SK-N-SH (cell line): Measurements from ENCODE around the gene IGSF9B. TPM values are rescaled to one million over a fixed set of nuclear protein-coding genes. Genes with fewer than 3 reads are reported as not detected.

ENCODE experiments used
- CTCF ChIA-PET: fragments of 300-600, 350-600 bp; formaldehyde crosslinking; extraction: SDS; loops from one replicate; lab custom pipeline; 2021; lab: Yijun Ruan, JAX
- POLR2A ChIA-PET: fragments of 350-600 bp; sonication (Branson Sonifier 250); formaldehyde crosslinking; extraction: SDS; loops from one replicate; lab custom pipeline; 2020; ENCODE audit warnings: antibody characterized with exemption, inconsistent platforms; lab: Yijun Ruan, JAX
- DNase-seq: peaks from one replicate; pipeline ENCODE4 v3.0.0; 2012
- H2AFZ ChIP-seq: fragments of 200-600 bp; sonication (generic); 2 replicates; pipeline ENCODE4 v1.8.1; 2016; ENCODE audit warnings: antibody characterized with exemption, mild to moderate bottlenecking, low read depth
- H3F3A ChIP-seq: fragments of 200-600 bp; sonication (generic); replicated peaks from 2 replicates; pipeline ENCODE3; 2016; ENCODE audit warnings: antibody characterized with exemption, mild to moderate bottlenecking; ENCODE audit not compliant: insufficient read depth
- H3K27ac ChIP-seq, 2 experiments: fragments of 200-500 bp in 1 of 2; fragments of 200-600 bp in 1 of 2; sonication (Bioruptor generic) in 1 of 2; sonication (generic), shearing (Covaris generic) in 1 of 2; 2 replicates each; pipeline versions ENCODE4 v1.5.1 to v1.6.1; 2014 to 2016; ENCODE audit warnings: low read depth in 2 of 2, inconsistent platforms in 1 of 2, low read length in 1 of 2, mild to moderate bottlenecking in 1 of 2, mixed read lengths in 1 of 2
- H3K27me3 ChIP-seq: fragments of 200-600 bp; sonication (generic), shearing (Covaris generic); 2 replicates; pipeline ENCODE4 v1.6.1; 2016; ENCODE audit warnings: mixed run types; ENCODE audit not compliant: insufficient read depth
- H3K36me3 ChIP-seq, 2 experiments: fragments of 200-500 bp in 1 of 2; fragments of 200-600 bp in 1 of 2; sonication (Bioruptor generic) in 1 of 2; sonication (generic) in 1 of 2; replicated peaks in 1 of 2; 2 replicates each; pipeline versions ENCODE3 to v1.5.1; 2014 to 2016; ENCODE audit warnings: low read length in 1 of 2, mild to moderate bottlenecking in 1 of 2; ENCODE audit not compliant: insufficient read depth in 2 of 2, control insufficient read depth in 1 of 2
- H3K4me1 ChIP-seq, 2 experiments: fragments of 200-500 bp in 1 of 2; fragments of 200-600 bp in 1 of 2; sonication (Bioruptor generic) in 1 of 2; sonication (generic), shearing (Covaris generic) in 1 of 2; 2 replicates each; pipeline versions ENCODE4 v1.5.1 to v1.6.1; 2014 to 2016; ENCODE audit warnings: low read depth in 1 of 2, low read length in 1 of 2, mixed run types in 1 of 2; ENCODE audit not compliant: insufficient read depth in 2 of 2, control insufficient read depth in 1 of 2
- H3K4me2 ChIP-seq: fragments of 200-600 bp; sonication (generic), shearing (Covaris generic); 2 replicates; pipeline ENCODE4 v1.6.1; 2017; ENCODE audit warnings: mixed run types
- H3K4me3 ChIP-seq, 2 experiments: fragments of 200-500 bp in 1 of 2; fragments of 200-600 bp in 1 of 2; sonication (Bioruptor generic) in 1 of 2; sonication (generic), shearing (Covaris generic) in 1 of 2; 2 replicates each; pipeline versions ENCODE4 v1.5.1 to v1.8.1; 2014 to 2016; ENCODE audit warnings: low read depth in 2 of 2, inconsistent platforms in 1 of 2, low read length in 1 of 2, mild to moderate bottlenecking in 1 of 2, mixed read lengths in 1 of 2, moderate library complexity in 1 of 2
- H3K79me2 ChIP-seq: fragments of 200-600 bp; sonication (generic); 2 replicates; pipeline ENCODE4 v1.8.1; 2017; ENCODE audit warnings: mild to moderate bottlenecking; ENCODE audit not compliant: insufficient read depth
- H3K9ac ChIP-seq: fragments of 200-600 bp; sonication (generic); 2 replicates; pipeline ENCODE4 v1.6.1; 2017; ENCODE audit warnings: mixed run types
- H3K9me2 ChIP-seq: fragments of 200-600 bp; sonication (generic); 2 replicates; pipeline ENCODE4 v1.6.1; 2017; ENCODE audit warnings: mixed run types
- H3K9me3 ChIP-seq: fragments of 200-600 bp; sonication (generic); 2 replicates; pipeline ENCODE4 v1.6.1; 2017; ENCODE audit warnings: mixed run types, mild to moderate bottlenecking, moderate library complexity
- H4K20me1 ChIP-seq: fragments of 200-600 bp; sonication (generic); 2 replicates; pipeline ENCODE4 v1.6.1; 2017; ENCODE audit warnings: mild to moderate bottlenecking, mixed run types; ENCODE audit not compliant: insufficient read depth
- CHD2 ChIP-seq: fragments of 150-350 bp; IDR thresholded peaks from 2 replicates; pipeline ENCODE4 v1.6.1; 2018; ENCODE audit warnings: low read length; ENCODE audit not compliant: partially characterized antibody
- EP300 ChIP-seq, 2 experiments: IDR thresholded peaks; 2 replicates each; pipeline versions ENCODE4 v1.4.0 to v1.6.1; 2012; ENCODE audit warnings: borderline replicate concordance in 1 of 2, low read depth in 1 of 2, low read length in 1 of 2
- EZH2phosphoT487 ChIP-seq: fragments of 200-600 bp; sonication (generic); IDR thresholded peaks from 2 replicates; pipeline ENCODE4 v1.6.1; 2017; ENCODE audit warnings: low read depth, mixed run types, mild to moderate bottlenecking, antibody characterized with exemption, moderate library complexity, borderline replicate concordance
- FOSL2 ChIP-seq: IDR thresholded peaks from 2 replicates; pipeline ENCODE4 v1.4.0; 2012; ENCODE audit warnings: low read depth, mild to moderate bottlenecking, moderate library complexity, borderline replicate concordance
- FOXJ3 ChIP-seq: sonication (generic); formaldehyde crosslinking; IDR thresholded peaks from 2 replicates; pipeline ENCODE4 v1.5.1; 2020; ENCODE audit warnings: mild to moderate bottlenecking, missing genetic modification reagents
- GABPA ChIP-seq: IDR thresholded peaks from 2 replicates; pipeline ENCODE4 v1.4.0; 2012; ENCODE audit warnings: low read depth, mild to moderate bottlenecking
- GATA2 ChIP-seq: sonication (generic); formaldehyde crosslinking; IDR thresholded peaks from 2 replicates; pipeline ENCODE4 v1.5.0; 2020; ENCODE audit warnings: mild to moderate bottlenecking, missing genetic modification reagents
- JUND ChIP-seq: IDR thresholded peaks from 2 replicates; pipeline ENCODE4 v1.4.0; 2012
- MXI1 ChIP-seq: IDR thresholded peaks from 2 replicates; pipeline ENCODE4 v1.6.1; 2012; ENCODE audit warnings: mild to moderate bottlenecking, low read depth, low read length, improper control_type of control experiment
- NRF1 ChIP-seq: IDR thresholded peaks from 2 replicates; pipeline ENCODE4 v1.6.1; 2012; ENCODE audit warnings: low read depth, mild to moderate bottlenecking, low read length
- RCOR1 ChIP-seq: fragments of 150-350 bp; IDR thresholded peaks from 2 replicates; pipeline ENCODE4 v1.6.1; 2017; ENCODE audit warnings: antibody characterized with exemption, low read length
- REST ChIP-seq: IDR thresholded peaks from 2 replicates; pipeline ENCODE4 v1.6.1; 2012; ENCODE audit warnings: mild to moderate bottlenecking, low read depth, low read length, moderate library complexity
- RFX5 ChIP-seq: IDR thresholded peaks from 2 replicates; pipeline ENCODE4 v1.6.1; 2012; ENCODE audit warnings: mild to moderate bottlenecking, improper control_type of control experiment, low read length
- SMC3 ChIP-seq: IDR thresholded peaks from 2 replicates; pipeline ENCODE4 v1.6.1; 2012; ENCODE audit warnings: low read depth, low read length, improper control_type of control experiment
- USF2 ChIP-seq: fragments of 150-350 bp; IDR thresholded peaks from 2 replicates; pipeline ENCODE4 v1.6.1; 2017; ENCODE audit warnings: antibody characterized with exemption, low read length, low read depth, borderline replicate concordance
- WGBS: methylation state at CpG from one replicate; pipeline ENCODE4 v1.1.6; 2017; ENCODE audit warnings: low lambda C conversion rate; 5-methylcytosine and 5-hydroxymethylcytosine counted together
- polyA plus RNA-seq, 3 experiments: library from polyadenylated mRNA; depleted of rRNA; stranded (reverse); fragments of >200 nt; gene quantifications; 2 replicates each; pipeline ENCODE4 v1.2.3, GENCODE V29; 2012
- TF ChIP-seq, protein P1 (sequence below): IDR thresholded peaks from 2 replicates; pipeline ENCODE4; 2012
- TF ChIP-seq, protein P2 (sequence below): IDR thresholded peaks from 2 replicates; pipeline ENCODE4 v1.4.0; 2012; ENCODE audit warnings: low read depth

The IGSF9B gene
- polyA plus RNA-seq, 1 of the 3 experiments (the other 2 are of a cell fraction), result 0.41 TPM

DNA sequence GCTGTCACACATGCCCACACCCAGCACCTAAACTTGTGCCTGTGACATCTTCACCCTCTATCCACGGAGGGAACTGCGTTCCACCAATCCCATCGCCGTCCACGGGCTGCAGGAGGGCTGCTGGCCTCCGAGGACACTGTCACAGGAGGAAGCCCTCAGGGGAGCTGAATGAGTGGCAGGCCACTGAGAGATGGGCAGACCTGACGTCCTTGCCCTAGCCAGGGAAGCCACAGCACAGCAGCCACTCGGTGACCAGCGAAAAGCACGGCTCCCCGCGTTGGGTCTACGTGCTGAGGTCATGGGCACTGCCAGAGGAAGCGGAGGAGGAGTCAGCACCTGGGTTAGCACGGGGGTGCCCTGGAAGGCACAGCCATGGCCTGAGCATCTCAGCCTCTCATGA, 50.5 kb downstream of the IGSF9B start:
- Histone ChIP-seq H3K9me2 (no peaks in the 10 kb centered on the region), H3F3A (no peaks in the 10 kb centered on the region), H4K20me1 (no peaks in the 10 kb centered on the region), H3K4me3 (no peak overlapping the region), H3K9ac (no peak overlapping the region), H2AFZ (no peak overlapping the region), H3K4me2 (no peak overlapping the region), H3K27me3 (no peaks in the 10 kb centered on the region), H3K27ac (no peak overlapping the region), H3K9me3 (no peaks in the 10 kb centered on the region), H3K4me1 (no peaks in the 10 kb centered on the region), H3K79me2 (no peaks in the 10 kb centered on the region), H3K36me3 (no peaks in the 10 kb centered on the region)
- CTCF ChIA-PET, result interaction anchor here (0.9 kb wide), 1 partner anchor 9 kb away, joined by 3 read pairs; no protein-coding TSS in a partner anchor
- WGBS, result 65% methylated on average over 6 of the region's 15 CpGs
- DNase-seq, result no peak
- POLR2A ChIA-PET, result interaction anchor here (1.8 kb wide), 1 partner anchor 11 kb away, joined by 5 read pairs; no protein-coding TSS in a partner anchor
- TF ChIP-seq JUND, result no peak
- TF ChIP-seq CHD2, result no peak
- TF ChIP-seq RCOR1, result no peak

DNA sequence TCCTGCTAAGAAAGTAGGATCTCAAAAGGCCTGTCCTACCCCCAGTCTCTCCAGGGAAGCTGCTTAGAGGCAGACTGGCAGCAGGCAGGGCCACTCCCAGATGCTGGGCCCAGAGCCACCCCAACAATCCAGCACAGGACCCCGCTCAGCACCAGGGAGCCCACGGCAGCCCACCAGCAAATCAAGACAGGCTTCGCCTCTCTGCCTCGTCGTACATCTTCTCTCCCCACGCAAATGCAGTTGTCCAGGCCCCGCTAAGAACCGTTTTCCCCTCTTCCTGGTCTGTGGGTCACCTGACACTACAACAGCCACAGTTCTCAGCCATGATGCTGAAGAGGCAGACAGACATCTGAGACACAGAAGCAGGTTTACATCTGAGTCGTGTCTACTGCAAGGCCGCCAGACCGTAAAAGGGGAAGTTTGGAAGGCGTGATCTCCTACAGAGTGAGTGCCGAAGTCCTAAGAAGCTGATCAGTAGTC, 51.1 kb downstream of the IGSF9B start:
- H3K9me2 ChIP-seq, result no peaks in the 10 kb centered on the region
- no peaks in the 10 kb centered on the region for H3K27me3 ChIP-seq
- no peak overlapping the region for H3K27ac ChIP-seq
- no peak overlapping the region for H2AFZ ChIP-seq
- no peaks in the 10 kb centered on the region for H3K79me2 ChIP-seq
- H3K4me2 ChIP-seq, result no peak overlapping the region
- WGBS, result 78% methylated on average over 13 of the region's 13 CpGs
- ChIA-PET POLR2A (no interaction called here), CTCF (interaction anchor here (1.4 kb wide), 1 partner anchor 234 kb away, joined by 3 read pairs; no protein-coding TSS in a partner anchor)
- no peaks in the 10 kb centered on the region for H4K20me1 ChIP-seq
- no peaks in the 10 kb centered on the region for H3K4me1 ChIP-seq
- no peak overlapping the region for H3K4me3 ChIP-seq
- no peak for DNase-seq
- TF ChIP-seq SMC3, result no peak
- no peak for TF ChIP-seq REST
- TF ChIP-seq FOXJ3 (CRISPR knock-in tag), result no peak
- TF ChIP-seq, protein P1, sequence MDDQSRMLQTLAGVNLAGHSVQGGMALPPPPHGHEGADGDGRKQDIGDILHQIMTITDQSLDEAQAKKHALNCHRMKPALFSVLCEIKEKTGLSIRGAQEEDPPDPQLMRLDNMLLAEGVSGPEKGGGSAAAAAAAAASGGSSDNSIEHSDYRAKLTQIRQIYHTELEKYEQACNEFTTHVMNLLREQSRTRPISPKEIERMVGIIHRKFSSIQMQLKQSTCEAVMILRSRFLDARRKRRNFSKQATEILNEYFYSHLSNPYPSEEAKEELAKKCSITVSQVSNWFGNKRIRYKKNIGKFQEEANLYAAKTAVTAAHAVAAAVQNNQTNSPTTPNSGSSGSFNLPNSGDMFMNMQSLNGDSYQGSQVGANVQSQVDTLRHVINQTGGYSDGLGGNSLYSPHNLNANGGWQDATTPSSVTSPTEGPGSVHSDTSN, result no peak
- TF ChIP-seq USF2, result no peak
- TF ChIP-seq FOSL2, result no peak
- no peak for TF ChIP-seq NRF1
- TF ChIP-seq RFX5, result no peak
- no peak for TF ChIP-seq MXI1
- no peak for TF ChIP-seq GATA2 (CRISPR knock-in tag)
- TF ChIP-seq CHD2, result no peak
- TF ChIP-seq, protein P2, sequence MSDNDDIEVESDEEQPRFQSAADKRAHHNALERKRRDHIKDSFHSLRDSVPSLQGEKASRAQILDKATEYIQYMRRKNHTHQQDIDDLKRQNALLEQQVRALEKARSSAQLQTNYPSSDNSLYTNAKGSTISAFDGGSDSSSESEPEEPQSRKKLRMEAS, result no peak
- TF ChIP-seq EP300 (IDR thresholded peaks at IDR 0.05; ENCODE audit: borderline replicate concordance in 1 of 2, low read depth in 1 of 2, low read length in 1 of 2), result no peak
- no peak for TF ChIP-seq GABPA
- no peak for TF ChIP-seq EZH2phosphoT487
- no peak for TF ChIP-seq RCOR1
- no peaks in the 10 kb centered on the region for H3F3A ChIP-seq
- H3K9ac ChIP-seq, result no peak overlapping the region
- no peaks in the 10 kb centered on the region for H3K9me3 ChIP-seq
- no peaks in the 10 kb centered on the region for H3K36me3 ChIP-seq
